Neural cell (in vitro differentiated cells): Measurements from ENCODE around the gene EPHA1. TPM values are rescaled to one million over a fixed set of nuclear protein-coding genes. Genes with fewer than 3 reads are reported as not detected.

Source experiments
- H2AFZ ChIP-seq: fragments of 200-600, 300-800 bp; sonication (generic), shearing (Covaris generic); 2 replicates; pipeline ENCODE4 v1.6.0; 2014; ENCODE audit warnings: low read depth, mild to moderate bottlenecking, antibody characterized with exemption, low read length, moderate library complexity
- H3F3A ChIP-seq: fragments of 200-600 bp; shearing (Covaris generic); 2 replicates; pipeline ENCODE4 v1.6.1; 2016; ENCODE audit warnings: mild to moderate bottlenecking, moderate library complexity, mixed read lengths, antibody characterized with exemption, low read length; ENCODE audit not compliant: insufficient read depth, poor library complexity, severe bottlenecking
- H3K27ac ChIP-seq: fragments of 200-600, 300-800 bp; sonication (generic), shearing (Covaris generic); 2 replicates; pipeline ENCODE4 v1.5.1; 2014; ENCODE audit warnings: mild to moderate bottlenecking, low read length, moderate library complexity
- H3K27me3 ChIP-seq: fragments of 300-800, 200-600 bp; sonication (generic), shearing (Covaris generic); 2 replicates; pipeline ENCODE4 v1.6.0; 2014; ENCODE audit warnings: mild to moderate bottlenecking, low read depth, low read length, moderate library complexity; ENCODE audit not compliant: insufficient read depth
- H3K36me3 ChIP-seq: fragments of 300-800, 200-600 bp; sonication (generic), shearing (Covaris generic); 2 replicates; pipeline ENCODE4 v1.5.1; 2014; ENCODE audit warnings: mild to moderate bottlenecking, antibody characterized with exemption, low read length, moderate library complexity; ENCODE audit not compliant: insufficient read depth
- H3K4me2 ChIP-seq: fragments of 300-800, 200-600 bp; sonication (generic), shearing (Covaris generic); 2 replicates; pipeline ENCODE4 v1.6.0; 2014; ENCODE audit warnings: mild to moderate bottlenecking, low read length
- H3K4me3 ChIP-seq: fragments of 300-800, 200-600 bp; sonication (generic), shearing (Covaris generic); 2 replicates; pipeline ENCODE4 v1.5.1; 2014; ENCODE audit warnings: mild to moderate bottlenecking, low read length, moderate library complexity
- H3K79me2 ChIP-seq: fragments of 200-600 bp; shearing (Covaris generic); replicated peaks from 2 replicates; pipeline ENCODE4 v1.6.0; 2014; ENCODE audit warnings: mild to moderate bottlenecking, low read length, moderate library complexity; ENCODE audit not compliant: insufficient read depth
- H3K9ac ChIP-seq: fragments of 300-800, 200-600 bp; sonication (generic), shearing (Covaris generic); 2 replicates; pipeline ENCODE4 v1.6.1; 2016; ENCODE audit warnings: mild to moderate bottlenecking, low read length, mixed read lengths
- H3K9me2 ChIP-seq: fragments of 200-600 bp; shearing (Covaris generic); 2 replicates; pipeline ENCODE4 v1.6.1; 2016; ENCODE audit warnings: mild to moderate bottlenecking, low read length, mixed read lengths; ENCODE audit not compliant: insufficient read depth
- H3K9me3 ChIP-seq: fragments of 200-600, 300-800 bp; sonication (generic), shearing (Covaris generic); 2 replicates; pipeline ENCODE4 v1.6.1; 2016; ENCODE audit warnings: mild to moderate bottlenecking, mixed run types, low read length, moderate library complexity, mixed read lengths
- H4K20me1 ChIP-seq: fragments of 200-600 bp; shearing (Covaris generic); 2 replicates; pipeline ENCODE4 v1.6.1; 2016; ENCODE audit warnings: mild to moderate bottlenecking, mixed run types; ENCODE audit not compliant: insufficient read depth
- EP300 ChIP-seq: fragments of 450-650 bp; conservative IDR thresholded peaks from 2 replicates; pipeline ENCODE4 v1.6.1; 2014; ENCODE audit warnings: antibody characterized with exemption, mild to moderate bottlenecking, moderate library complexity; ENCODE audit not compliant: poor library complexity, severe bottlenecking
- EZH2 ChIP-seq: fragments of 200-600, 300-800 bp; shearing (Covaris generic), sonication (generic); IDR thresholded peaks from 2 replicates; pipeline ENCODE4 v1.6.1; 2014; ENCODE audit warnings: antibody characterized with exemption, low read length, borderline replicate concordance, mild to moderate bottlenecking; ENCODE audit not compliant: insufficient read depth, poor library complexity, severe bottlenecking
- MXI1 ChIP-seq: fragments of 450-650 bp; conservative IDR thresholded peaks from 2 replicates; pipeline ENCODE4 v1.6.1; 2014; ENCODE audit warnings: antibody characterized with exemption, mild to moderate bottlenecking; ENCODE audit not compliant: poor library complexity, severe bottlenecking
- POLR2AphosphoS5 ChIP-seq: IDR thresholded peaks from 2 replicates; pipeline ENCODE4 v1.6.1; 2012
- RAD21 ChIP-seq: fragments of 450-650 bp; conservative IDR thresholded peaks from 2 replicates; pipeline ENCODE4 v1.6.1; 2014; ENCODE audit warnings: antibody characterized with exemption, mild to moderate bottlenecking, moderate library complexity
- SMC3 ChIP-seq: fragments of 450-650 bp; conservative IDR thresholded peaks from 2 replicates; pipeline ENCODE4 v1.6.1; 2014; ENCODE audit warnings: antibody characterized with exemption, mild to moderate bottlenecking, moderate library complexity; ENCODE audit not compliant: poor library complexity
- TAF1 ChIP-seq: IDR thresholded peaks from 2 replicates; pipeline ENCODE4 v1.6.1; 2012; ENCODE audit warnings: low read depth
- polyA plus RNA-seq: library from polyadenylated mRNA; depleted of rRNA; stranded (reverse); fragments of >200 nt; gene quantifications from 2 replicates; pipeline ENCODE4 v1.2.3, GENCODE V29; 2014
- TF ChIP-seq, protein P1 (sequence below): IDR thresholded peaks from 2 replicates; pipeline ENCODE4 v1.6.1; 2012; ENCODE audit warnings: borderline replicate concordance
- TF ChIP-seq, protein P2 (sequence below): fragments of 450-650 bp; IDR thresholded peaks from 2 replicates; pipeline ENCODE4 v1.5.1; 2014; ENCODE audit warnings: antibody characterized with exemption, mild to moderate bottlenecking, moderate library complexity; ENCODE audit not compliant: poor library complexity, severe bottlenecking

Gene EPHA1
- polyA plus RNA-seq, 1 donor from 2014 or later: not detected

DNA sequence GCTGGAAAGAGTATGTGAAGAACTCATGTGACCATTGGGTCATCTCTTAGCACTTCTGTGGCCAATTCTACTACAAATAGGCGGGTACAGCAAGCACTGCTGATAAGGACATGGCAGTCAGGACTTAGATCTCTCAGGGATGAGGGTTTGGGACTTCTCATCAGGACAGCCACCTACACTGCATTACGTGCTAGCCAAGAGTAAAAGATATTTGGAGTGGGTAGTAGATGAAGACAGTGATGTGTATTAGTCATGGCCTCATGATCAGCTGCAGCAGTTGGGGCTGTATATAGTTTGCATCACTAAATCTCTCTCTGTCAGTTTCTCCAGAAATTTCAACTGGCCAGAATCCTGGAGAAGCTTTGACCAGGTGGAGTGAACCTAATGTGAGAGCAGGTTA, 43.8 kb upstream of the EPHA1 start:
- Histone ChIP-seq H3K4me2 (no peak overlapping the region), H3K9me2 (no peaks in the 10 kb centered on the region), H3K79me2 (no peaks in the 10 kb centered on the region), H3K4me3 (no peak overlapping the region), H3K27me3 (no peaks in the 10 kb centered on the region), H4K20me1 (no peaks in the 10 kb centered on the region), H2AFZ (no peak overlapping the region), H3K27ac (no peak overlapping the region), H3F3A (no peaks in the 10 kb centered on the region), H3K36me3 (no peaks in the 10 kb centered on the region), H3K9me3 (no peaks in the 10 kb centered on the region), H3K9ac (no peak overlapping the region)
- TF ChIP-seq EZH2: no peak
- TF ChIP-seq, protein P1, sequence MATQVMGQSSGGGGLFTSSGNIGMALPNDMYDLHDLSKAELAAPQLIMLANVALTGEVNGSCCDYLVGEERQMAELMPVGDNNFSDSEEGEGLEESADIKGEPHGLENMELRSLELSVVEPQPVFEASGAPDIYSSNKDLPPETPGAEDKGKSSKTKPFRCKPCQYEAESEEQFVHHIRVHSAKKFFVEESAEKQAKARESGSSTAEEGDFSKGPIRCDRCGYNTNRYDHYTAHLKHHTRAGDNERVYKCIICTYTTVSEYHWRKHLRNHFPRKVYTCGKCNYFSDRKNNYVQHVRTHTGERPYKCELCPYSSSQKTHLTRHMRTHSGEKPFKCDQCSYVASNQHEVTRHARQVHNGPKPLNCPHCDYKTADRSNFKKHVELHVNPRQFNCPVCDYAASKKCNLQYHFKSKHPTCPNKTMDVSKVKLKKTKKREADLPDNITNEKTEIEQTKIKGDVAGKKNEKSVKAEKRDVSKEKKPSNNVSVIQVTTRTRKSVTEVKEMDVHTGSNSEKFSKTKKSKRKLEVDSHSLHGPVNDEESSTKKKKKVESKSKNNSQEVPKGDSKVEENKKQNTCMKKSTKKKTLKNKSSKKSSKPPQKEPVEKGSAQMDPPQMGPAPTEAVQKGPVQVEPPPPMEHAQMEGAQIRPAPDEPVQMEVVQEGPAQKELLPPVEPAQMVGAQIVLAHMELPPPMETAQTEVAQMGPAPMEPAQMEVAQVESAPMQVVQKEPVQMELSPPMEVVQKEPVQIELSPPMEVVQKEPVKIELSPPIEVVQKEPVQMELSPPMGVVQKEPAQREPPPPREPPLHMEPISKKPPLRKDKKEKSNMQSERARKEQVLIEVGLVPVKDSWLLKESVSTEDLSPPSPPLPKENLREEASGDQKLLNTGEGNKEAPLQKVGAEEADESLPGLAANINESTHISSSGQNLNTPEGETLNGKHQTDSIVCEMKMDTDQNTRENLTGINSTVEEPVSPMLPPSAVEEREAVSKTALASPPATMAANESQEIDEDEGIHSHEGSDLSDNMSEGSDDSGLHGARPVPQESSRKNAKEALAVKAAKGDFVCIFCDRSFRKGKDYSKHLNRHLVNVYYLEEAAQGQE: no peak
- TF ChIP-seq, protein P2, sequence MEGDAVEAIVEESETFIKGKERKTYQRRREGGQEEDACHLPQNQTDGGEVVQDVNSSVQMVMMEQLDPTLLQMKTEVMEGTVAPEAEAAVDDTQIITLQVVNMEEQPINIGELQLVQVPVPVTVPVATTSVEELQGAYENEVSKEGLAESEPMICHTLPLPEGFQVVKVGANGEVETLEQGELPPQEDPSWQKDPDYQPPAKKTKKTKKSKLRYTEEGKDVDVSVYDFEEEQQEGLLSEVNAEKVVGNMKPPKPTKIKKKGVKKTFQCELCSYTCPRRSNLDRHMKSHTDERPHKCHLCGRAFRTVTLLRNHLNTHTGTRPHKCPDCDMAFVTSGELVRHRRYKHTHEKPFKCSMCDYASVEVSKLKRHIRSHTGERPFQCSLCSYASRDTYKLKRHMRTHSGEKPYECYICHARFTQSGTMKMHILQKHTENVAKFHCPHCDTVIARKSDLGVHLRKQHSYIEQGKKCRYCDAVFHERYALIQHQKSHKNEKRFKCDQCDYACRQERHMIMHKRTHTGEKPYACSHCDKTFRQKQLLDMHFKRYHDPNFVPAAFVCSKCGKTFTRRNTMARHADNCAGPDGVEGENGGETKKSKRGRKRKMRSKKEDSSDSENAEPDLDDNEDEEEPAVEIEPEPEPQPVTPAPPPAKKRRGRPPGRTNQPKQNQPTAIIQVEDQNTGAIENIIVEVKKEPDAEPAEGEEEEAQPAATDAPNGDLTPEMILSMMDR: no peak
- no peak for TF ChIP-seq RAD21
- TF ChIP-seq MXI1: no peak
- no peak for TF ChIP-seq POLR2AphosphoS5
- no peak for TF ChIP-seq EP300
- no peak for TF ChIP-seq SMC3
- no peak for TF ChIP-seq TAF1

DNA sequence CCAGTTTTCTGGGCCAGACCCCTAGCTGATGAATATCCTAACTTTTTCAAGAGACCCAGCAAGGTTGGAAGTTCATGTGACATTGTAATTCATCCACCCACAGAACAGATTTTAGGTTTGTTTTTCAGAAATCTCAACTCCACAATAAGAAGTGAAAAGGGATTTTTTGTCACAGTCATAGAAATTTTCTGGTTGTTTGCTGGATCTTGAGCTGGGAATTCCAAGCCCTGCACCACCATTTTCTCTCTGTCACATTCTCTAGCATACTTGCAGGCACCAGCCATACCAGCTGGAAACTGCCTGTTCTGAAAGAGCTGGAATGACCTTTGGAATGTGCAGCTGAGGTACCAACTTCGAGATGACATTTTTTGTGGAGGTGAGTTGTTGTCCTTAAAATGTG, 43.1 kb upstream of the EPHA1 start:
- no peaks in the 10 kb centered on the region for H3F3A ChIP-seq

More for the DNA sequence above, 43.1 kb upstream of the EPHA1 start:
- Histone ChIP-seq H3K4me3 (no peak overlapping the region), H4K20me1 (no peaks in the 10 kb centered on the region), H3K9me3 (no peaks in the 10 kb centered on the region), H3K9me2 (no peaks in the 10 kb centered on the region), H3K36me3 (no peaks in the 10 kb centered on the region), H3K27me3 (no peaks in the 10 kb centered on the region), H3K79me2 (no peaks in the 10 kb centered on the region), H3K4me2 (no peak overlapping the region), H3K9ac (no peak overlapping the region), H2AFZ (no peak overlapping the region), H3K27ac (no peak overlapping the region)
- no peak for TF ChIP-seq MXI1
- no peak for TF ChIP-seq EP300
- TF ChIP-seq, protein P2: no peak
- TF ChIP-seq TAF1: no peak
- TF ChIP-seq POLR2AphosphoS5: no peak
- TF ChIP-seq, protein P1: no peak
- no peak for TF ChIP-seq RAD21
- no peak for TF ChIP-seq SMC3
- TF ChIP-seq EZH2: no peak
